ENCODE results near the gene TGFBI. TPM values are rescaled to one million over a fixed set of nuclear protein-coding genes. Genes with fewer than 3 reads are reported as not detected.

Gene TGFBI
- total and polyA plus RNA-seq, 9 of the 15 experiments (the other 6 are each of a cell fraction or from before 2014, with no cell fraction given), result 0.05 to 0.62 (median 0.08) TPM; not detected in 6

- CTCF ChIA-PET (ENCODE audit: low intra/inter-chr PET ratio), result no interaction called here
- no peaks in the 10 kb centered on the region for H3K9me3 ChIP-seq (replicated peaks; ENCODE audit: control insufficient read depth, insufficient read depth, low read depth, low read length)
- H3K79me2 ChIP-seq (ENCODE audit: control insufficient read depth, insufficient read depth, low read length), result no peaks in the 10 kb centered on the region
- no peaks in the 10 kb centered on the region for H3K36me3 ChIP-seq (ENCODE audit: control insufficient read depth, insufficient read depth, low read length)
- BruUV-seq (replicated peaks), result no TSS peak
- 0% methylated on average over 6 of the region's 6 CpGs for WGBS (ENCODE audit: insufficient coverage, low coverage, missing lambda C conversion rate)
- DNase-seq (ENCODE audit: extremely low read depth in 1 of 4, low spot score in 3 of 4), result no peak
- no peak overlapping the region for H2AFZ ChIP-seq (ENCODE audit: low read depth, low read length)
- no peaks in the 10 kb centered on the region for H4K20me1 ChIP-seq (replicated peaks; ENCODE audit: control insufficient read depth, insufficient read depth, low read length)
- H3K4me2 ChIP-seq (ENCODE audit: insufficient read depth, low read length), result no peak overlapping the region
- H3K27me3 ChIP-seq (ENCODE audit: control insufficient read depth in 2 of 2, insufficient read depth in 2 of 2, low read length in 2 of 2), result peaks cover 12 to 71% of the 10 kb centered on the region in 2 experiments; a peak in 4 of 5 replicates
- H3K9me1 ChIP-seq (ENCODE audit: control insufficient read depth, insufficient read depth, low read length), result no peaks in the 10 kb centered on the region
- intact Hi-C loops (cut with micrococcal nuclease), result no loop called here
- FAIRE-seq, result no peak
- H3K4me3 ChIP-seq, result no peak overlapping the region
- H3K9ac ChIP-seq (ENCODE audit: insufficient read depth in 1 of 2, low read depth in 2 of 2, low read length in 2 of 2), result no peak overlapping the region; a peak in 1 of 4 replicates
- no peak overlapping the region for H3K27ac ChIP-seq (ENCODE audit: extremely low read depth, low read depth, low read length)
- peaks cover 0 to 2% of the 10 kb centered on the region in 2 experiments; a peak in 2 of 5 replicates for H3K4me1 ChIP-seq (replicated peaks in 1 of 2; ENCODE audit: control insufficient read depth in 2 of 2, insufficient read depth in 2 of 2, low read length in 2 of 2)
- in situ Hi-C loops (cut with MboI), result no loop called here
- TF ChIP-seq ATF3 (IDR thresholded peaks at IDR 0.05), result no peak
- no peak for TF ChIP-seq ATF3 (CRISPR knock-in tag; conservative IDR thresholded peaks at IDR 0.05)
- TF ChIP-seq MNT (conservative IDR thresholded peaks at IDR 0.05), result no peak
- no peak for TF ChIP-seq PRPF4 (IDR thresholded peaks at IDR 0.05; ENCODE audit: insufficient read depth, low read depth, low read length, poor library complexity, severe bottlenecking)
- TF ChIP-seq ZNF592 (IDR thresholded peaks at IDR 0.05), result no peak
- POLR2A ChIA-PET, result no interaction called here
- no peak for ATAC-seq
Observed at GRCh38 chr5:136048966-136049365, 20.2 kb downstream of the TGFBI start.
